ENCODE data around the gene PRLHR. TPM values are rescaled to one million over a fixed set of nuclear protein-coding genes. Genes with fewer than 3 reads are reported as not detected.

The PRLHR gene
- total and polyA plus RNA-seq, 10 of the 15 experiments (the other 5 are each of a cell fraction or from before 2014, with no cell fraction given): not detected

- TF ChIP-seq ATF7 (IDR thresholded peaks at IDR 0.05; ENCODE audit: low read depth): no peak
- no peak for TF ChIP-seq ATF3 (IDR thresholded peaks at IDR 0.05; ENCODE audit: borderline replicate concordance, extremely low read depth, low read depth, low read length)
Observed at GRCh38 chr10:118571123-118571522, 24.3 kb downstream of the PRLHR start (continued).

- Histone ChIP-seq H3K4me2 (ENCODE audit: control insufficient read depth, insufficient read depth) (no peak overlapping the region), H3K4me3 (no peak overlapping the region), H3K9ac (ENCODE audit: control insufficient read depth, insufficient read depth, low read length) (no peak overlapping the region), H3K9me3 (replicated peaks; ENCODE audit: control insufficient read depth, insufficient read depth, low read length) (no peaks in the 10 kb centered on the region), H3K4me1 (ENCODE audit: control insufficient read depth, insufficient read depth, low read length) (no peaks in the 10 kb centered on the region), H3K36me3 (ENCODE audit: control insufficient read depth in 2 of 2, insufficient read depth in 2 of 2, low read length in 1 of 2) (no peaks in the 10 kb centered on the region), H3K27ac (ENCODE audit: control insufficient read depth, insufficient read depth) (no peak overlapping the region), H3K27me3 (replicated peaks in 1 of 2; ENCODE audit: control insufficient read depth in 2 of 2, insufficient read depth in 2 of 2, low read length in 1 of 2) (no peaks in the 10 kb centered on the region; a peak in 2 of 4 replicates), H2AFZ (ENCODE audit: control insufficient read depth, low read depth, low read length) (no peak overlapping the region), H4K20me1 (ENCODE audit: control insufficient read depth, insufficient read depth) (no peaks in the 10 kb centered on the region), H3K79me2 (ENCODE audit: control insufficient read depth, insufficient read depth, low read length) (no peaks in the 10 kb centered on the region)
- 26% methylated on average over 5 of the region's 5 CpGs for WGBS (ENCODE audit: insufficient coverage, insufficient replicate concordance, low lambda C conversion rate, missing lambda C conversion rate)
- ChIA-PET SMC1A (ENCODE audit: uncharacterized antibody, unreplicated experiment) (interaction anchor here (1.4 to 4.0 kb wide), 2 partner anchors 22 to 149 kb away, joined by 3 to 55 read pairs; no protein-coding TSS in a partner anchor), CTCF (interaction anchor here (1.0 to 4.7 kb wide), 8 partner anchors 9 to 279 kb away, joined by 3 to 72 read pairs (median 16); no protein-coding TSS in a partner anchor), POLR2A (no interaction called here), RAD21 (ENCODE audit: unreplicated experiment) (interaction anchor here (5.0 kb wide), 1 partner anchor 149 kb away, joined by 49 read pairs; no protein-coding TSS in a partner anchor)
- FAIRE-seq: no peak
- BruUV-seq (replicated peaks): no TSS peak
- in situ Hi-C loops (cut with MboI) (loop anchor here (25.0 kb wide), 1 partner anchor 617 kb away; the partner anchor contains the start of gene PRDX3), intact Hi-C loops (cut with micrococcal nuclease; ENCODE audit: unreplicated experiment) (no loop called here)
- ATAC-seq: no peak
- no peak for DNase-seq (ENCODE audit: low read depth, low spot score)
- TF ChIP-seq MEF2A (IDR thresholded peaks at IDR 0.05; ENCODE audit: insufficient read depth, low read depth, low read length): no peak
- no peak for TF ChIP-seq RFX5 (IDR thresholded peaks at IDR 0.05; ENCODE audit: low read depth, low read length)
- no peak for TF ChIP-seq MEF2B (IDR thresholded peaks at IDR 0.05; ENCODE audit: partially characterized antibody, poor library complexity, severe bottlenecking)
- TF ChIP-seq CEBPB (IDR thresholded peaks at IDR 0.05; ENCODE audit: borderline replicate concordance in 1 of 2, low read depth in 2 of 2, low read length in 2 of 2): no peak
- no peak for TF ChIP-seq NR2F1 (conservative IDR thresholded peaks at IDR 0.05)
- no peak for TF ChIP-seq ZBTB4 (CRISPR knock-in tag; IDR thresholded peaks at IDR 0.05)
- no peak for TF ChIP-seq PAX8 (IDR thresholded peaks at IDR 0.05)
- TF ChIP-seq ATF3 (IDR thresholded peaks at IDR 0.05; ENCODE audit: borderline replicate concordance, extremely low read depth, low read depth, low read length): no peak
- no peak for TF ChIP-seq RCOR1 (conservative IDR thresholded peaks at IDR 0.05; ENCODE audit: low read depth, low read length)
- TF ChIP-seq ESRRA (IDR thresholded peaks at IDR 0.05; ENCODE audit: low read length): no peak
- no peak for TF ChIP-seq RB1 (IDR thresholded peaks at IDR 0.05; ENCODE audit: borderline replicate concordance)
- TF ChIP-seq NKRF (conservative IDR thresholded peaks at IDR 0.05): no peak
- no peak for TF ChIP-seq PBX3 (IDR thresholded peaks at IDR 0.05; ENCODE audit: insufficient replicate concordance, low read depth, low read length)
- TF ChIP-seq SMAD5 (IDR thresholded peaks at IDR 0.05; ENCODE audit: low read depth): no peak
Observed at GRCh38 chr10:118570591-118570990, 24.9 kb downstream of the PRLHR start.
